NCI-H748 (cell line): ENCODE data around the gene ST6GALNAC2.
"Not testable (repeated sequence)": the region's sequence is repeated elsewhere in the genome, so short reads cannot be mapped to it uniquely, and the experiment has no call there.

Experiments used
- DNase-seq: peaks from one replicate; lab custom pipeline; 2025; ENCODE audit not compliant: unreplicated experiment; lab: John Stamatoyannopoulos, UW

ST6GALNAC2 gene

GRCh38 chr17:76585649-76586593 is at the start of gene ST6GALNAC2:
Gene ST6GALNAC2, minus strand, starts transcription at chr17:76585860. Its CDS starts 52 bp downstream, at chr17:76585808.
- peak; percentile 45 for DNase-seq

- no peak for DNase-seq
These were observed 49.4 kb upstream of the ST6GALNAC2 start for GRCh38 chr17:76635039-76635438.

GRCh38 chr17:76633628-76634328 is 48.1 kb upstream of the ST6GALNAC2 start:
- no peak for DNase-seq

GRCh38 chr17:76631821-76632565 is 46.3 kb upstream of the ST6GALNAC2 start:
- no peak for DNase-seq

- no peak for DNase-seq
These were observed 44.5 kb upstream of the ST6GALNAC2 start for GRCh38 chr17:76630151-76630550.

GRCh38 chr17:76627510-76627909 is 41.9 kb upstream of the ST6GALNAC2 start:
- no peak for DNase-seq

- DNase-seq, result no peak
These were observed 40.8 kb upstream of the ST6GALNAC2 start for GRCh38 chr17:76626442-76626841.

- no peak for DNase-seq
These were observed 39.8 kb upstream of the ST6GALNAC2 start for GRCh38 chr17:76625496-76625895.

- peak; percentile 52 for DNase-seq
These were observed 37.8 kb upstream of the ST6GALNAC2 start for GRCh38 chr17:76623271-76624146.

- no peak for DNase-seq
These were observed 32.2 kb upstream of the ST6GALNAC2 start for GRCh38 chr17:76617838-76618237.

- no peak for DNase-seq
These were observed 29.4 kb upstream of the ST6GALNAC2 start for GRCh38 chr17:76614912-76615617.

GRCh38 chr17:76614064-76614759 is 28.6 kb upstream of the ST6GALNAC2 start:
- not testable (repeated sequence) for DNase-seq

- no peak for DNase-seq
These were observed 27.6 kb upstream of the ST6GALNAC2 start for GRCh38 chr17:76612977-76613851.

- DNase-seq, result no peak
These were observed 26.8 kb upstream of the ST6GALNAC2 start for GRCh38 chr17:76612465-76612864.

GRCh38 chr17:76611758-76612157 is 26.1 kb upstream of the ST6GALNAC2 start:
- no peak for DNase-seq

- DNase-seq, result peak; percentile 31
These were observed 25.6 kb upstream of the ST6GALNAC2 start for GRCh38 chr17:76611080-76611749.

- not testable (repeated sequence) for DNase-seq
These were observed 21.0 kb upstream of the ST6GALNAC2 start for GRCh38 chr17:76606685-76607084.

- DNase-seq, result no peak
These were observed 15.4 kb upstream of the ST6GALNAC2 start for GRCh38 chr17:76601065-76601464.
